Sciatic nerve (tissue), 2 donors: ENCODE data around the gene CC2D2A. TPM values are rescaled to one million over a fixed set of nuclear protein-coding genes. Genes with fewer than 3 reads are reported as not detected.
"Not testable (repeated sequence)": the region's sequence is repeated elsewhere in the genome, so short reads cannot be mapped to it uniquely, and the experiment has no call there.

Experiments
- ATAC-seq: fragments of 200-7000 bp; cut with Tn5 transposase; one replicate; pipeline ENCODE4 v1.9.1; 2020; ENCODE audit warnings: mild to moderate bottlenecking, moderate library complexity
- DNase-seq: peaks from one replicate; pipeline ENCODE4 v3.0.0-alpha.2; 2020; ENCODE audit warnings: low spot score
- intact Hi-C: fragments of 100-400 bp; cut with DNase I; formaldehyde crosslinking; loops from one replicate; pipeline ENCODE4 v1.14.2; 2022
- total RNA-seq: library from RNA; stranded (reverse); fragmentation: NEBNext Ultra II Directional; extraction: Animal tissue kit (Norgen Biotek cat#: 25700); gene quantifications from one replicate; pipeline ENCODE4 v1.2.1, GENCODE V29; 2021
- donor health status: DM: no; HTN: no; CAD: no.
- donor health status: DM: no; HTN: no; CAD: no.

The CC2D2A gene
- total RNA-seq, 1 donor from 2014 or later, result 35.6 TPM

GRCh38 chr4:15587649-15588048, 118.0 kb downstream of the CC2D2A start:
- DNase-seq (no peak), ATAC-seq (peak; percentile 82)
- intact Hi-C loops, result no loop called here

DNA sequence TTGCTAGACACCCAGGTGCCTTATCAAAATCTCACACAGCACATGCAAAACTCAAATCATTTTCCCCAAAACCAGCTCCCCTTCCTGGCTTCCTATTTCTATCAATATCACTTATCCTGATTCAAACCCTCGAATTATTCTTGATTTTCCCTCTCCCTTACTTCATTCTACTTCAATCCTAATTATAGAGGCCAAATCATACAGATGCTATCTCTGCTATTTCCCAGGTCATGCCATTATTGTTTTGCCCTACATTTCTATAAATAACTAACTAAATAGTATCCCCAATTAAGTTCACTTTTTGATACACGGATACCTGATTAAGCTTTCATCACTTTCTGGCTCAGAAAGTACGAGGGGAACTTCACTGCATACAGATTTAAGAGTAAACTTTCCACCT, 123.1 kb downstream of the CC2D2A start:
- intact Hi-C loops, result no loop called here
- no peak for ATAC-seq
- no peak for DNase-seq

DNA sequence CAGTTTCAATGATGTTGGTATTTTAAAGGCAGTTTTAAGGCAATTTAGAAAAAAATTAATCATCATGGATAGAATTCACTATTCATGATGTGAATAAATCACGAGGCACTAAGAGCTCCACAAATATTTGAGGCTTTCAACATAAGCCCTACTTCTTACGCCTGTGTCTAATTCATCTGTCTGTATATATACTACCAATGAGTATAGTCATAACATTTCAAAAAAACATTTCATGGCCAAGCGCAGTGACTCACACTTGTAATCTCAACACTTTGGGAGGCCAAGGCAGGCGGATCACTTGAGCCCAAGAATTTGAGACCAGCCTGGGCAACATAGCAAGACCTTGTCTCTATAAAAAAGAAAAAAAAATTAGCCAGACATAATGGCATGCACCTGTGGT, 129.0 kb downstream of the CC2D2A start:
- ATAC-seq, result no peak
- DNase-seq, result no peak
- intact Hi-C loops, result no loop called here

DNA sequence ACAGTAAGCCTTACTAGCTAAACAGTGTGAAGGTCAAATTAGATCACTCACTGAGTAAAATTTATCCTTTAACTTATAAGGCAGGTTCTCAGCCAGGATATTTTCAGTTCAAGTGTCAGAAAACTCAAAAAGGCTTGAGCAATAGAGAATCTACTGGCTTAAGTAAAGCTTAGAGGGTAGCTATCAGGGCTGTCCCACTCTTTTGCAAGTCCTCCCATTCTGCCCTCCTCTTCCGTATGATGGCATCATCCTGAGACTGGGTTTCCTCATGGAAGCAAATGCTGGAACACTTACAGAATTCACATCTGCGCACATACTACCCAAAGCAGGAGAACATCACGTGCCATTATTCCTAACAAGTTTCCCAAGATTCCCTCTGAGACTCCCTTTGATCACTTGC, 130.5 kb downstream of the CC2D2A start:
- no peak for DNase-seq
- ATAC-seq, result no peak
- intact Hi-C loops, result no loop called here

GRCh38 chr4:15601862-15602261, 132.2 kb downstream of the CC2D2A start:
- no peak for ATAC-seq
- DNase-seq, result no peak
- intact Hi-C loops, result no loop called here

DNA sequence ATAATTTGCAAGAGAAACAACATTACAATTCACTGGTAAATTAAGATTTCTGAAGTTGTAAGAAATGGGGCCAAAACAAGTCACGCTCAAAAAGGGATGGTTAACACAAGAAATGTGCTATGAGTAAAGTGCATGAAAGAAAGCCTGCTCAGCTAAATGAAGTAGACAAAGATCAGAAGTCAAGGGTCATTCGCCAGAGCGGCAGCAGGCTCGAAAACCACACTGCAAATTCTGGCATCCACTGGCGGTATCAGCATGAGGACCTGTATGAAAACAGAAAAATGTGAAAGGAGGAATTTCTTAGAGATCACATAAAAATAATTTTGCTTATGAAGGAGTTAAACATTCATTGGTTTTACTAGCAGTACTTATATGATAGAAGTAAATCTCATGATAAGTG, 135.9 kb downstream of the CC2D2A start:
- intact Hi-C loops, result no loop called here
- DNase-seq, result no peak
- ATAC-seq, result no peak

- intact Hi-C loops, result no loop called here
- no peak for ATAC-seq
These were observed 141.2 kb downstream of the CC2D2A start for GRCh38 chr4:15610855-15611254.

GRCh38 chr4:15612136-15612535, 142.5 kb downstream of the CC2D2A start:
- ATAC-seq, result no peak
- intact Hi-C loops, result no loop called here
- DNase-seq, result no peak

More at GRCh38 chr4:15610855-15611254, 141.2 kb downstream of the CC2D2A start:
- DNase-seq, result no peak

- DNase-seq, ATAC-seq, intact Hi-C loops: not testable (repeated sequence)
These were observed 145.2 kb downstream of the CC2D2A start for GRCh38 chr4:15614891-15615290.

- DNase-seq, intact Hi-C loops, ATAC-seq: not testable (repeated sequence)
These were observed 147.7 kb downstream of the CC2D2A start for GRCh38 chr4:15617407-15617806.

DNA sequence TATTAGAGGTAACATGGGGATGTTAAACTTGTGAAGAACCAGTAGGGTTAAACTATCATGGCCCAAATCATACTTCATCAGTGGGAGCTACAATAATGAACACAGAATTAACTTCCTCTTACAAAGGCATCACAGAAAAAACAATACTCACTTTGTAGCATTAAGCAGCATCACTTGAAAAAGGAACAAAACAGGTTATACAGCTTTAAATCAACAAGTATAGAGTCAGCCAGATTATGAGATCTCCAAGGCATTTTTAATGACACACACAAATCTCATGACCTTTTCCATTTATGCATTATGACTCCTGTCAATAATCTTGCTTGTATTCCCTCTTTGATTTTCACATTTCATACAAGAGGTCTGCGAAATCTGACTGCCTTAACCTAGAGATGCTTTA, 167.1 kb downstream of the CC2D2A start:
- DNase-seq (no peak), ATAC-seq (no peak)
- intact Hi-C loops, result no loop called here

DNA sequence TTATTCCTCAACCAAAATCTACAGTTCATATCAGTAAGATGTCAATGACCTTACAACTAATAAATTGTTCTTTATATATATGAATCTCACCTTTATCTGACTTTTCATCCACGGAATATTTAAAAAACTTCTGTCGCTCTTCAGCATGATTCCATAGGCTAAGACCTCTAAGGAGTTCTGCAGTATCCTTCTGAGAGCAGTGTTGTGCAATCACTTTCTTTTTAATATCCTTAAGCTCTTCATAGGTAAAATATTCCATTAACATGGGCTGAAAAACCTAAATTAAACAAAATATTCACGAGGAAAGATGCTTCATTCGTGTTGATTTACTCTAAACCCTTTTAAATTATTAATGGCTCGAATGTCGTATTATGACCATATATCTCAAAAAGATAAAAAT, 168.7 kb downstream of the CC2D2A start:
- ATAC-seq (no peak), DNase-seq (no peak)
- intact Hi-C loops, result no loop called here

- no peak for DNase-seq
- ATAC-seq, result no peak
- intact Hi-C loops, result no loop called here
These were observed 178.9 kb downstream of the CC2D2A start for GRCh38 chr4:15648600-15648999.

DNA sequence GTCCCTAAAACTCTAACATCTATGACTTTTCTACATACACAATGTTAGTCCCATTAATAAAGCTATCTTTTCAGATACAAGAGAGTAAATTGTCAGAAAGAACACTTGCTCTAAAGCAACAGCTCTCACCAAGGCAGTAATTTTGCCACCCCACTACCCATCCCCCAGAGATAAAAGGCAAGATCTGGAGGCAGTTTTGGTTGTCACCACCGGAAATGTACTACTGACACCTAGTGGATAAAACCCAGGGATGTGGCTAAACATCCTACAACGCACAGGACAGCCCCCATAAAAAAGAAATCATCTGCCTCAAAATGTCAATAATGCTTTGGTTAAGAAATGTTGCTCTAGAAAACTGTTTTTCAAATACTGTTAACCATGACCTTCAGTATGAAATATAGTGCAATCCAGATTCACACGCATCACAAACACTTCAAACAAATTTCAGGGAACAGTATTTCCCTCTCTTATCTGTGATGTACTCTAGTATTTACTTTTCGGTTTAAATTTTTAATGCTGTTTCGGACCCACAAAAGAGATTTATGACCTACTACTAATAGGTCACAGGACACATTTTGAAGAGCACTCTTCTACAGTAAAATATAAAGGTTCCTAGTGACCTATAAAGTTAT, 180.3 kb downstream of the CC2D2A start:
- DNase-seq, result no peak
- ATAC-seq, result peak; percentile 74
- intact Hi-C loops, result no loop called here

Other genes starting within 250 kb of the CC2D2A start
- 3.3 TPM for gene C1QTNF7, start 41.8 kb upstream of the CC2D2A start, total RNA-seq
- 97.4 TPM for gene FBXL5, start 185.5 kb downstream of the CC2D2A start, total RNA-seq
- 42.8 TPM for gene FAM200B, start 211.9 kb downstream of the CC2D2A start, total RNA-seq
- gene BST1, start 233.2 kb downstream of the CC2D2A start, total RNA-seq, result 9.1 TPM